Heart left ventricle (tissue), 16 donors: ENCODE measurements around the gene FGF16. TPM values are rescaled to one million over a fixed set of nuclear protein-coding genes. Genes with fewer than 3 reads are reported as not detected.
"Not testable (repeated sequence)": the region's sequence is repeated elsewhere in the genome, so short reads cannot be mapped to it uniquely, and the experiment has no call there.

Source experiments
- ATAC-seq, 4 donors: fragments of 200-7000 bp; cut with Tn5 transposase; one replicate each; pipeline ENCODE4 v1.9.1; 2020 to 2022; ENCODE audit warnings: moderate library complexity in 4 of 4, mild to moderate bottlenecking in 3 of 4, moderate number of reproducible peaks in 1 of 4
- DNase-seq, 5 donors: peaks; one replicate each; pipeline ENCODE4 v3.0.0-alpha.2; 2020
- H3K27ac ChIP-seq, 12 donors: fragments of 200-600 bp; sonication (generic) in 4 of 12; one replicate each; pipeline versions ENCODE4 v1.5.0 to v1.8.0; 2016 to 2022; ENCODE audit warnings: mild to moderate bottlenecking in 2 of 12
- H3K27me3 ChIP-seq, 9 donors: fragments of 200-600 bp; sonication (generic) in 2 of 9; one replicate each; pipeline versions ENCODE4 v1.5.1 to v1.8.0; 2016 to 2022; ENCODE audit warnings: mild to moderate bottlenecking in 3 of 9
- H3K36me3 ChIP-seq, 9 donors: fragments of 200-600 bp; sonication (generic) in 2 of 9; one replicate each; pipeline versions ENCODE4 v1.5.0 to v1.8.0; 2018 to 2022; ENCODE audit warnings: mild to moderate bottlenecking in 2 of 9
- H3K4me1 ChIP-seq, 12 donors: fragments of 200-600 bp; sonication (generic) in 4 of 12; one replicate each; pipeline versions ENCODE4 v1.5.0 to v1.8.0; 2016 to 2022; ENCODE audit warnings: mild to moderate bottlenecking in 3 of 12
- H3K4me3 ChIP-seq, 12 donors: fragments of 200-600 bp; sonication (generic) in 4 of 12; one replicate each; pipeline versions ENCODE4 v1.5.0 to v1.8.0; 2017 to 2022; ENCODE audit warnings: mild to moderate bottlenecking in 9 of 12, moderate library complexity in 4 of 12
- H3K9me3 ChIP-seq, 12 donors: fragments of 200-600 bp; sonication (generic) in 4 of 12; one replicate each; pipeline versions ENCODE4 v1.5.0 to v1.8.0; 2016 to 2022; ENCODE audit warnings: mild to moderate bottlenecking in 1 of 12
- CTCF ChIP-seq, 12 donors: fragments of 200-600 bp; sonication (generic) in 4 of 12; IDR thresholded peaks; one replicate each; pipeline versions ENCODE4 v1.5.0 to v1.8.0; 2018 to 2022; ENCODE audit warnings: antibody characterized with exemption in 12 of 12, mild to moderate bottlenecking in 5 of 12
- POLR2A ChIP-seq, 2 donors: fragments of 450-650 bp; IDR thresholded peaks; one replicate each; pipeline ENCODE4 v1.6.1; 2017; ENCODE audit warnings: antibody characterized with exemption in 2 of 2, mild to moderate bottlenecking in 2 of 2, moderate library complexity in 2 of 2
- WGBS, 4 donors: extraction: QIAGEN DNeasy Blood & Tissue Kit in 2 of 4; methylation state at CpG; one replicate each; pipeline versions ENCODE4 v1.1.5 to v1.1.7; 2013 to 2018; 5-methylcytosine and 5-hydroxymethylcytosine counted together
- intact Hi-C, 10 donors: fragments of 100-400 bp; cut with DNase I; formaldehyde crosslinking; loops; one replicate each; pipeline versions ENCODE4 v1.11.1 to v1.14.2; 2022
- long read RNA-seq, 3 donors: library from polyadenylated mRNA; unstranded; transcript quantifications; one replicate each; pipeline ENCODE4 v2.0.0, GENCODE V29; 2020 to 2021
- polyA plus RNA-seq, 2 donors: library from polyadenylated mRNA; stranded (reverse); fragments of 200-250 nt; gene quantifications; one replicate each; pipeline ENCODE4 v1.2.3, GENCODE V29; 2013
- total RNA-seq, 9 donors: library from RNA; depleted of rRNA in 2 of 9; stranded (reverse); fragments of >200 nt in 2 of 9; fragmentation: NEBNext Ultra II Directional in 3 of 9; extraction: Animal tissue kit (Norgen Biotek cat#: 25700) in 3 of 9; gene quantifications; one replicate each; pipeline versions ENCODE4 v1.1.0 to v1.2.4, GENCODE V29; 2016 to 2023
- donor health status: ischemic (EF 13 %, LVEDD 7.1; RV severe dilation, severe dysfunction).
- donor health status: healthy with polysubstance abuse.
- donor health status: DM: no; HTN: yes; CAD: no.
- donor health status: DM: no; HTN: no; CAD: no.
- donor health status: ischemic (EF 25% LVEDD 6.9; RV normal size, moderate dysfunction).
- donor health status: ischemic (EF 25% LVEDD 5.7; RV mildly dilated, moderate dysfunction).
- donor health status: healthy.
- donor health status: DM: yes; HTN: yes; CAD: no.
- donor health status: ischemic (EF 35%, LVEDD 5.7; RV mildly dilated, moderate dysfunction).
- donor health status: nonischemic (EF 11% LVEDD 7.7; RV severe dilation, severe dysfunction).
- donor health status: DM: yes; HTN: yes; CAD: no.
- donor health status: PGD.
- donor health status: ischemic (EF 29% LVEDD 5.4; RV normal size, mild dysfunction).
- donor health status: nonischemic (EF 23%, LVEDD 6.1; RV moderate dilation, normal function).

Gene FGF16
- total RNA-seq = under 1 TPM in 5 of 9 donors, not detected in 4; 0.17 to 0.54 (median 0.22) TPM
- under 1 TPM in 1 of 2 donors, not detected in 1; 0.06 TPM for polyA plus RNA-seq
- long read RNA-seq, donor 1 = 0 reads
- long read RNA-seq, donor 2 = 0 reads
- long read RNA-seq, donor 3 = 0 reads

- 4 to 37% (median 16%) methylated on average over 36 to 48 of the region's 48 CpGs for WGBS, 4 donors
- no peak for TF ChIP-seq POLR2A (IDR thresholded peaks at IDR 0.05)
- no peak for TF ChIP-seq CTCF (IDR thresholded peaks at IDR 0.05)
- Histone ChIP-seq H3K27ac (no peak within 1 kb of the TSS), H3K36me3 (no peaks in the 10 kb centered on the region), H3K27me3 (peaks cover 0 to 27% (median 0%) of the 10 kb centered on the region in 9 donors), H3K9me3 (no peaks in the 10 kb centered on the region), H3K4me3 (peak within 1 kb of the TSS in 11 of 12 donors; percentile 0 to 58 (median 45)), H3K4me1 (peaks cover 0 to 12% (median 0%) of the 10 kb centered on the region in 12 donors)
- DNase-seq = no peak
- intact Hi-C loops = loop anchor here in 3 of 10 donors (10.0 kb wide), 2 partner anchors 148 to 448 kb away; partner anchors contain the start of genes COX7B (in 1 of the 3) and MAGT1 (in 1 of the 3)
- ATAC-seq = peak in 1 of 4 donors; percentile 19
Measured at GRCh38 chrX:77446908-77447652, at the start of gene FGF16. FGF16 (plus strand) TSS chrX:77447389; CDS start chrX:77447675, 286 bp downstream.

GRCh38 chrX:77398330-77398954 lies 48.7 kb upstream of the FGF16 start:
- no peaks in the 10 kb centered on the region for H3K9me3 ChIP-seq
- ATAC-seq (no peak), DNase-seq (no peak)
- H3K4me3 ChIP-seq = no peak overlapping the region
- no peaks in the 10 kb centered on the region for H3K4me1 ChIP-seq
- no peak overlapping the region for H3K27ac ChIP-seq
- H3K27me3 ChIP-seq = no peaks in the 10 kb centered on the region
- WGBS, 4 donors = 64 to 91% (median 85%) methylated on average over 3 of the region's 3 CpGs
- intact Hi-C loops = no loop called here
- H3K36me3 ChIP-seq = no peaks in the 10 kb centered on the region
- TF ChIP-seq CTCF (IDR thresholded peaks at IDR 0.05) (no peak), POLR2A (IDR thresholded peaks at IDR 0.05) (no peak)

GRCh38 chrX:77404419-77404818 lies 42.8 kb upstream of the FGF16 start:
- H3K36me3 ChIP-seq = no peaks in the 10 kb centered on the region
- H3K27me3 ChIP-seq = no peaks in the 10 kb centered on the region
- H3K9me3 ChIP-seq = peaks cover 0 to 5% (median 0%) of the 10 kb centered on the region in 12 donors
- TF ChIP-seq POLR2A (IDR thresholded peaks at IDR 0.05) = no peak
- no peak for TF ChIP-seq CTCF (IDR thresholded peaks at IDR 0.05)
- no peaks in the 10 kb centered on the region for H3K4me1 ChIP-seq
- ATAC-seq (peak in 1 of 4 donors; percentile 24), DNase-seq (no peak)
- H3K27ac ChIP-seq = no peak overlapping the region
- H3K4me3 ChIP-seq = no peak overlapping the region
- 25 to 79% (median 62%) methylated on average over 2 of the region's 2 CpGs for WGBS, 4 donors
- intact Hi-C loops = no loop called here

- not testable (repeated sequence) for H3K4me1 ChIP-seq, ATAC-seq
Measured at GRCh38 chrX:77407821-77408220, 39.4 kb upstream of the FGF16 start.

More at GRCh38 chrX:77407821-77408220, 39.4 kb upstream of the FGF16 start:
- H3K4me3 ChIP-seq, intact Hi-C loops, H3K27ac ChIP-seq, H3K27me3 ChIP-seq, H3K36me3 ChIP-seq, DNase-seq: not testable (repeated sequence)
- H3K9me3 ChIP-seq = peaks cover 0 to 13% (median 0%) of the 10 kb centered on the region in 12 donors
- 60 to 75% (median 69%) methylated on average over 1 of the region's 1 CpG for WGBS, 4 donors
